Measurements from ENCODE around the gene STAG1. TPM values are rescaled to one million over a fixed set of nuclear protein-coding genes. Genes with fewer than 3 reads are reported as not detected.

Gene STAG1
- total and polyA plus RNA-seq, 2 of the 13 experiments (the other 11 are each of a cell fraction or from before 2014, with no cell fraction given), result 6.2 to 25.9 TPM

DNA sequence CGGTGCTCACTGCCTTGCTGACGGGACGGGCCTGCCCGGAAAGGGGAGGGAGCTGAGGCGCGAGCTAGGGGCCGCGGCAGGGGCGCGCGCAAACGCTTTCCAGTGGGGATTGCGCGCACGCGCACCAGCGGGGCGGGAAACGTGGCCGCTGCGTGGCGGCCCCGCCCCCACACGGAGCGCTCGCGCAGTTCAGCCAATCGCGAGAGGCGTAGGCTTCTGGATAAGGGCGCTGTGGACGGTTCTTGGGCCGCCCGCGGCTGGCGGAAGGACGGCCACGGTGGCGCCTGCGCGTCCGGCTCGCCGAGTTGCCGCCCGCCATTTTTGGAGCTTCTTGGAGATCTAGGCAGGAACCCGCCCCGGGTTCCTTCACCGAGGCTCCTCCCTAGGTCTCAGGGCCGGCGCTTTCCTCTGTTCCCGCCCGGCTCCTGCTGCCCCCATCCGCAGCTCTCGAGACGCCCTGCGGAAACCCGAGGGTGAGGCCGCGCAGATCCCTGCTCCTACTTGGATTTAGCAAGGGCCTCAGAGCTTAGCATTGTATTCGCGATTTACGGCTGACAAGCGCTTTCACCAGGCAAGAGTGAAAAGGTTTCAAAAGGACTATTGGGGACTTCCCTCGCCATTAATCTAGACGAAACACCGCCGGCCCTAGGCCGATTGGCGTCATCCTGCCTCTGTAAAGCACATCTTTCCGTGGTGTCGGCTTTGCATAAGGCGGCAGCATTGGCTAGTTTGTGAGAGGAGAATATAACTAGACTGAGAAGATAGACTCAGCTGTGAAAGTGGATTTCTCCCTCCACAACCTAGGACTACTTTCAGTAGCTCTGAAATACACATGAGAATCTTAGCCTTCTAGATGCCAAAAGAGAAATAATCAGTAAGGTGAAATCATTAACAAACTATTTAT lies 496 bp upstream of the STAG1 start (continued):
- TF ChIP-seq RFXAP (CRISPR knock-in tag; IDR thresholded peaks at IDR 0.05; ENCODE audit: borderline replicate concordance) (peak; percentile 68; the same call in 1 of the 2 replicates), ZNF891 (CRISPR knock-in tag; IDR thresholded peaks at IDR 0.05) (0 out of 2 replicates have a peak, but pooled peaks have one; percentile 29), ZNF790 (CRISPR knock-in tag; IDR thresholded peaks at IDR 0.05; ENCODE audit: borderline replicate concordance) (peak; percentile 35; the same call in 1 of the 2 replicates), ZNF124 (CRISPR knock-in tag; IDR thresholded peaks at IDR 0.05) (peak; percentile 68), CHD4 (IDR thresholded peaks at IDR 0.05; ENCODE audit: borderline replicate concordance, low read length) (no peak), ZNF558 (CRISPR knock-in tag; IDR thresholded peaks at IDR 0.05; ENCODE audit: borderline replicate concordance) (no peak; the same call in 1 of the 2 replicates), ZNF768 (CRISPR knock-in tag; IDR thresholded peaks at IDR 0.05) (peak; percentile 39), MEF2D (CRISPR knock-in tag; IDR thresholded peaks at IDR 0.05) (peak; percentile 19; the same call in 1 of the 2 replicates), ESRRA (CRISPR knock-in tag; IDR thresholded peaks at IDR 0.05; ENCODE audit: low read depth) (peak; percentile 77; the same call in 1 of the 2 replicates), ZNF12 (CRISPR knock-in tag; IDR thresholded peaks at IDR 0.05) (no peak), NFATC3 (CRISPR knock-in tag; IDR thresholded peaks at IDR 0.05) (no peak), ZNF746 (CRISPR knock-in tag; IDR thresholded peaks at IDR 0.05) (0 out of 2 replicates have a peak, but pooled peaks have one; percentile 47), CCDC6 (CRISPR knock-in tag; IDR thresholded peaks at IDR 0.05) (peak; percentile 85), ZNF557 (CRISPR knock-in tag; IDR thresholded peaks at IDR 0.05) (no peak)
- TF ChIP-seq, protein P1, sequence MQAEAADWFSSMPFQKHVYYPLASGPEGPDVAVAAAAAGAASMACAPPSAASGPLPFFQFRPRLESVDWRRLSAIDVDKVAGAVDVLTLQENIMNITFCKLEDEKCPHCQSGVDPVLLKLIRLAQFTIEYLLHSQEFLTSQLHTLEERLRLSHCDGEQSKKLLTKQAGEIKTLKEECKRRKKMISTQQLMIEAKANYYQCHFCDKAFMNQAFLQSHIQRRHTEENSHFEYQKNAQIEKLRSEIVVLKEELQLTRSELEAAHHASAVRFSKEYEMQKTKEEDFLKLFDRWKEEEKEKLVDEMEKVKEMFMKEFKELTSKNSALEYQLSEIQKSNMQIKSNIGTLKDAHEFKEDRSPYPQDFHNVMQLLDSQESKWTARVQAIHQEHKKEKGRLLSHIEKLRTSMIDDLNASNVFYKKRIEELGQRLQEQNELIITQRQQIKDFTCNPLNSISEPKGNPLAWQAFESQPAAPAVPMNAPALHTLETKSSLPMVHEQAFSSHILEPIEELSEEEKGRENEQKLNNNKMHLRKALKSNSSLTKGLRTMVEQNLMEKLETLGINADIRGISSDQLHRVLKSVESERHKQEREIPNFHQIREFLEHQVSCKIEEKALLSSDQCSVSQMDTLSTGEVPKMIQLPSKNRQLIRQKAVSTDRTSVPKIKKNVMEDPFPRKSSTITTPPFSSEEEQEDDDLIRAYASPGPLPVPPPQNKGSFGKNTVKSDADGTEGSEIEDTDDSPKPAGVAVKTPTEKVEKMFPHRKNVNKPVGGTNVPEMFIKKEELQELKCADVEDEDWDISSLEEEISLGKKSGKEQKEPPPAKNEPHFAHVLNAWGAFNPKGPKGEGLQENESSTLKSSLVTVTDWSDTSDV (CRISPR knock-in tag; IDR thresholded peaks at IDR 0.05), result peak; percentile 62; the same call in 1 of the 2 replicates
- TF ChIP-seq, protein P2, sequence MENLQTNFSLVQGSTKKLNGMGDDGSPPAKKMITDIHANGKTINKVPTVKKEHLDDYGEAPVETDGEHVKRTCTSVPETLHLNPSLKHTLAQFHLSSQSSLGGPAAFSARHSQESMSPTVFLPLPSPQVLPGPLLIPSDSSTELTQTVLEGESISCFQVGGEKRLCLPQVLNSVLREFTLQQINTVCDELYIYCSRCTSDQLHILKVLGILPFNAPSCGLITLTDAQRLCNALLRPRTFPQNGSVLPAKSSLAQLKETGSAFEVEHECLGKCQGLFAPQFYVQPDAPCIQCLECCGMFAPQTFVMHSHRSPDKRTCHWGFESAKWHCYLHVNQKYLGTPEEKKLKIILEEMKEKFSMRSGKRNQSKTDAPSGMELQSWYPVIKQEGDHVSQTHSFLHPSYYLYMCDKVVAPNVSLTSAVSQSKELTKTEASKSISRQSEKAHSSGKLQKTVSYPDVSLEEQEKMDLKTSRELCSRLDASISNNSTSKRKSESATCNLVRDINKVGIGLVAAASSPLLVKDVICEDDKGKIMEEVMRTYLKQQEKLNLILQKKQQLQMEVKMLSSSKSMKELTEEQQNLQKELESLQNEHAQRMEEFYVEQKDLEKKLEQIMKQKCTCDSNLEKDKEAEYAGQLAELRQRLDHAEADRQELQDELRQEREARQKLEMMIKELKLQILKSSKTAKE (CRISPR knock-in tag; IDR thresholded peaks at IDR 0.05; ENCODE audit: borderline replicate concordance), result no peak; the same call in 1 of the 2 replicates
- TF ChIP-seq, protein P3, sequence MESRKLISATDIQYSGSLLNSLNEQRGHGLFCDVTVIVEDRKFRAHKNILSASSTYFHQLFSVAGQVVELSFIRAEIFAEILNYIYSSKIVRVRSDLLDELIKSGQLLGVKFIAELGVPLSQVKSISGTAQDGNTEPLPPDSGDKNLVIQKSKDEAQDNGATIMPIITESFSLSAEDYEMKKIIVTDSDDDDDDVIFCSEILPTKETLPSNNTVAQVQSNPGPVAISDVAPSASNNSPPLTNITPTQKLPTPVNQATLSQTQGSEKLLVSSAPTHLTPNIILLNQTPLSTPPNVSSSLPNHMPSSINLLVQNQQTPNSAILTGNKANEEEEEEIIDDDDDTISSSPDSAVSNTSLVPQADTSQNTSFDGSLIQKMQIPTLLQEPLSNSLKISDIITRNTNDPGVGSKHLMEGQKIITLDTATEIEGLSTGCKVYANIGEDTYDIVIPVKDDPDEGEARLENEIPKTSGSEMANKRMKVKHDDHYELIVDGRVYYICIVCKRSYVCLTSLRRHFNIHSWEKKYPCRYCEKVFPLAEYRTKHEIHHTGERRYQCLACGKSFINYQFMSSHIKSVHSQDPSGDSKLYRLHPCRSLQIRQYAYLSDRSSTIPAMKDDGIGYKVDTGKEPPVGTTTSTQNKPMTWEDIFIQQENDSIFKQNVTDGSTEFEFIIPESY (CRISPR knock-in tag; IDR thresholded peaks at IDR 0.05), result peak; percentile 81
- TF ChIP-seq, protein P4, sequence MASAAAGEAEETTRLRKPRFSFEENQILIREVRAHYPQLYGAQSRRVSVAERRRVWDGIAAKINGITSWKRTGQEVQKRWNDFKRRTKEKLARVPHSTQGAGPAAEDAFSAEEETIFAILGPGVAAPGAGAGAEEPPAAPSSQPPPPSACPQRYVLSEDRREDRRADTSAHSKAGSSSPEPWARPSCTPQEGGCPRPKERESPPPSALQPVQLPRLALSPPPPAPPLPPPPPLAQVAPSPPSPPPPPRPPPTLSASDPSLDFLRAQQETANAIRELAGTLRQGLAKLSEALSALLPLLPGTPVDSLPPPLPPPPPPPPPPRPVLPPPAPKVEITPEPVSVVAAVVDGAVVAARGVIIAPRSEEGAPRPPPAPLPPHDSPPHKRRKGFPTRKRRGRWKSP (CRISPR knock-in tag; IDR thresholded peaks at IDR 0.05), result peak; percentile 98
- TF ChIP-seq, protein P5, sequence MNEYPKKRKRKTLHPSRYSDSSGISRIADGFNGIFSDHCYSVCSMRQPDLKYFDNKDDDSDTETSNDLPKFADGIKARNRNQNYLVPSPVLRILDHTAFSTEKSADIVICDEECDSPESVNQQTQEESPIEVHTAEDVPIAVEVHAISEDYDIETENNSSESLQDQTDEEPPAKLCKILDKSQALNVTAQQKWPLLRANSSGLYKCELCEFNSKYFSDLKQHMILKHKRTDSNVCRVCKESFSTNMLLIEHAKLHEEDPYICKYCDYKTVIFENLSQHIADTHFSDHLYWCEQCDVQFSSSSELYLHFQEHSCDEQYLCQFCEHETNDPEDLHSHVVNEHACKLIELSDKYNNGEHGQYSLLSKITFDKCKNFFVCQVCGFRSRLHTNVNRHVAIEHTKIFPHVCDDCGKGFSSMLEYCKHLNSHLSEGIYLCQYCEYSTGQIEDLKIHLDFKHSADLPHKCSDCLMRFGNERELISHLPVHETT (CRISPR knock-in tag; conservative IDR thresholded peaks at IDR 0.05), result peak; percentile 63

Measured in HepG2 (cell line).